HAP-1 (cell line): ENCODE results near the gene ATP6V1A.
A peak's percentile ranks its signal among the peaks of the same experiment; 100 is the strongest.

ENCODE experiments used
- DNase-seq, 2 experiments: peaks; one replicate each; pipeline ENCODE4 v3.0.0-alpha.2; 2016 to 2020; ENCODE audit warnings: low spot score in 2 of 2
- H3K27me3 ChIP-seq: fragments of 250-450 bp; sonication (Bioruptor Pico); 2 replicates; pipeline ENCODE4 v1.5.1; 2020; ENCODE audit warnings: low read depth, mild to moderate bottlenecking, moderate library complexity
- H3K36me3 ChIP-seq: fragments of 250-450 bp; sonication (Bioruptor Pico); replicated peaks from 2 replicates; pipeline ENCODE4 v1.5.1; 2020; ENCODE audit warnings: mild to moderate bottlenecking
- H3K4me1 ChIP-seq: fragments of 250-450 bp; sonication (Bioruptor Pico); 2 replicates; pipeline ENCODE4 v1.5.1; 2020; ENCODE audit warnings: mild to moderate bottlenecking
- H3K4me3 ChIP-seq: fragments of 250-450 bp; sonication (Bioruptor Pico); 2 replicates; pipeline ENCODE4 v1.5.1; 2020; ENCODE audit warnings: mild to moderate bottlenecking, moderate library complexity
- H3K9me3 ChIP-seq: fragments of 250-450 bp; sonication (Bioruptor Pico); 2 replicates; pipeline ENCODE4 v1.5.1; 2020; ENCODE audit warnings: mild to moderate bottlenecking, moderate library complexity
- in situ Hi-C: fragments of 300-500 bp; cut with MboI; formaldehyde crosslinking; loops from 3 replicates; pipeline ENCODE4 v1.14.3; 2020; ENCODE audit warnings: low sequenced_read_pairs, inconsistent platforms, mixed read lengths

Gene ATP6V1A

GRCh38 chr3:113731694-113732093, 15.1 kb upstream of the ATP6V1A start:
- Histone ChIP-seq H3K9me3 (no peaks in the 10 kb centered on the region), H3K27me3 (no peaks in the 10 kb centered on the region), H3K4me1 (peaks cover 34% of the 10 kb centered on the region), H3K4me3 (no peak overlapping the region), H3K36me3 (peaks cover 21% of the 10 kb centered on the region)
- in situ Hi-C loops = loop anchor here (25.0 kb wide), 1 partner anchor 181 kb away; no protein-coding TSS in a partner anchor
- DNase-seq = no peak

- in situ Hi-C loops = loop anchor here (25.0 kb wide), 1 partner anchor 176 kb away; no protein-coding TSS in a partner anchor
- H3K4me3 ChIP-seq = no peak overlapping the region
- peaks cover 35% of the 10 kb centered on the region for H3K4me1 ChIP-seq
- H3K36me3 ChIP-seq = peaks cover 13% of the 10 kb centered on the region
- peak; percentile 50 to 74 for DNase-seq
- H3K9me3 ChIP-seq = no peaks in the 10 kb centered on the region
- H3K27me3 ChIP-seq = no peaks in the 10 kb centered on the region
Observed at GRCh38 chr3:113736548-113737089, 10.2 kb upstream of the ATP6V1A start.

- peaks cover 3% of the 10 kb centered on the region; the same call in 1 of the 2 replicates for H3K36me3 ChIP-seq
- no peak for DNase-seq
- no peak overlapping the region for H3K4me3 ChIP-seq
- no peaks in the 10 kb centered on the region for H3K9me3 ChIP-seq
- H3K4me1 ChIP-seq = peaks cover 38% of the 10 kb centered on the region
- in situ Hi-C loops = loop anchor here (25.0 kb wide), 1 partner anchor 171 kb away; no protein-coding TSS in a partner anchor
- H3K27me3 ChIP-seq = no peaks in the 10 kb centered on the region
Observed at GRCh38 chr3:113741086-113741485, 5.7 kb upstream of the ATP6V1A start.

- no peak for DNase-seq
- Histone ChIP-seq H3K4me1 (peaks cover 37% of the 10 kb centered on the region), H3K9me3 (no peaks in the 10 kb centered on the region), H3K4me3 (no peak overlapping the region), H3K36me3 (no peaks in the 10 kb centered on the region), H3K27me3 (no peaks in the 10 kb centered on the region)
- in situ Hi-C loops = loop anchor here (25.0 kb wide), 1 partner anchor 171 kb away; no protein-coding TSS in a partner anchor
Observed at GRCh38 chr3:113741620-113742019, 5.2 kb upstream of the ATP6V1A start.

GRCh38 chr3:113743006-113743630, 3.7 kb upstream of the ATP6V1A start:
- in situ Hi-C loops = loop anchor here (25.0 kb wide), 1 partner anchor 169 kb away; no protein-coding TSS in a partner anchor
- Histone ChIP-seq H3K9me3 (no peaks in the 10 kb centered on the region), H3K36me3 (no peaks in the 10 kb centered on the region), H3K4me1 (peaks cover 29% of the 10 kb centered on the region), H3K4me3 (peak overlapping the region; percentile 84), H3K27me3 (no peaks in the 10 kb centered on the region)
- no peak for DNase-seq

- peak; percentile 77 to 91 for DNase-seq
- Histone ChIP-seq H3K27me3 (no peaks in the 10 kb centered on the region), H3K36me3 (no peaks in the 10 kb centered on the region), H3K4me3 (peak overlapping the region; percentile 84), H3K9me3 (no peaks in the 10 kb centered on the region), H3K4me1 (peaks cover 44% of the 10 kb centered on the region)
- in situ Hi-C loops = loop anchor here (25.0 kb wide), 1 partner anchor 167 kb away; no protein-coding TSS in a partner anchor
Observed at GRCh38 chr3:113744941-113745755, 1.7 kb upstream of the ATP6V1A start.

GRCh38 chr3:113745756-113746547, 883 bp upstream of the ATP6V1A start, which contains the start of gene NAA50:
Gene NAA50, minus strand, starts transcription at chr3:113746249. Its CDS starts 300 bp downstream, at chr3:113745949.
- H3K4me3 ChIP-seq = peak within 1 kb of the TSS; percentile 84
- H3K9me3 ChIP-seq = no peaks in the 10 kb centered on the region
- no peaks in the 10 kb centered on the region for H3K36me3 ChIP-seq
- in situ Hi-C loops = loop anchor here (25.0 kb wide), 1 partner anchor 166 kb away; no protein-coding TSS in a partner anchor
- peaks cover 40% of the 10 kb centered on the region for H3K4me1 ChIP-seq
- no peaks in the 10 kb centered on the region for H3K27me3 ChIP-seq
- peak; percentile 92 to 96 for DNase-seq

GRCh38 chr3:113747283-113748046, 630 bp downstream of the ATP6V1A start:
- DNase-seq = peak in 1 of 2 experiments; percentile 39
- Histone ChIP-seq H3K36me3 (no peaks in the 10 kb centered on the region), H3K4me3 (peak overlapping the region; percentile 84), H3K4me1 (peaks cover 31% of the 10 kb centered on the region), H3K27me3 (no peaks in the 10 kb centered on the region), H3K9me3 (no peaks in the 10 kb centered on the region)
- in situ Hi-C loops = loop anchor here (25.0 kb wide), 1 partner anchor 165 kb away; no protein-coding TSS in a partner anchor

- Histone ChIP-seq H3K9me3 (no peaks in the 10 kb centered on the region), H3K4me1 (peaks cover 32% of the 10 kb centered on the region), H3K27me3 (no peaks in the 10 kb centered on the region), H3K4me3 (no peak overlapping the region), H3K36me3 (no peaks in the 10 kb centered on the region)
- in situ Hi-C loops = no loop called here
- no peak for DNase-seq
Observed at GRCh38 chr3:113751141-113751540, 4.3 kb downstream of the ATP6V1A start.

GRCh38 chr3:113753376-113753985, 6.6 kb downstream of the ATP6V1A start:
- H3K36me3 ChIP-seq = no peaks in the 10 kb centered on the region
- H3K27me3 ChIP-seq = no peaks in the 10 kb centered on the region
- peak in 1 of 2 experiments; percentile 94 for DNase-seq
- no peaks in the 10 kb centered on the region for H3K9me3 ChIP-seq
- in situ Hi-C loops = no loop called here
- H3K4me3 ChIP-seq = no peak overlapping the region
- peaks cover 25% of the 10 kb centered on the region for H3K4me1 ChIP-seq

GRCh38 chr3:113754494-113755159, 7.8 kb downstream of the ATP6V1A start:
- in situ Hi-C loops = no loop called here

More at GRCh38 chr3:113754494-113755159, 7.8 kb downstream of the ATP6V1A start:
- no peaks in the 10 kb centered on the region for H3K36me3 ChIP-seq
- H3K27me3 ChIP-seq = no peaks in the 10 kb centered on the region
- no peak for DNase-seq
- peaks cover 16% of the 10 kb centered on the region for H3K4me1 ChIP-seq
- no peaks in the 10 kb centered on the region for H3K9me3 ChIP-seq
- H3K4me3 ChIP-seq = no peak overlapping the region
